ENCODE data around the gene CPM. TPM values are rescaled to one million over a fixed set of nuclear protein-coding genes. Genes with fewer than 3 reads are reported as not detected.

CPM gene
- total RNA-seq, 1 experiment from 2014 or later: 0.89 TPM

- Mint-ChIP-seq H3K9me3 (ENCODE audit: unreplicated experiment) (no peaks in the 10 kb centered on the region), H3K27ac (ENCODE audit: low read depth, unreplicated experiment) (no peak overlapping the region), H3K36me3 (ENCODE audit: insufficient read depth, unreplicated experiment) (peaks cover 86% of the 10 kb centered on the region), H3K27me3 (ENCODE audit: insufficient read depth, unreplicated experiment) (no peaks in the 10 kb centered on the region), H3K4me3 (ENCODE audit: unreplicated experiment) (no peak overlapping the region), H3K4me1 (ENCODE audit: insufficient read depth, unreplicated experiment) (no peaks in the 10 kb centered on the region)
- no TSS peak for BruUV-seq (replicated peaks)
- TF ChIP-seq CTCF (IDR thresholded peaks at IDR 0.05; ENCODE audit: unreplicated experiment): no peak
- intact Hi-C loops (cut with micrococcal nuclease): no loop called here
- ChIA-PET POLR2A (interaction anchor here (0.6 to 1.0 kb wide), 3 partner anchors 29 to 74 kb away, joined by 3 read pairs; no protein-coding TSS in a partner anchor), CTCF (no interaction called here)
- DNase-seq (ENCODE audit: unreplicated experiment): no peak
Measured at GRCh38 chr12:68850390-68850789, 82.6 kb downstream of the CPM start.

- Mint-ChIP-seq H3K4me3 (ENCODE audit: unreplicated experiment) (no peak overlapping the region), H3K9me3 (ENCODE audit: unreplicated experiment) (no peaks in the 10 kb centered on the region), H3K36me3 (ENCODE audit: insufficient read depth, unreplicated experiment) (peaks cover 99% of the 10 kb centered on the region), H3K4me1 (ENCODE audit: insufficient read depth, unreplicated experiment) (no peaks in the 10 kb centered on the region), H3K27me3 (ENCODE audit: insufficient read depth, unreplicated experiment) (no peaks in the 10 kb centered on the region), H3K27ac (ENCODE audit: low read depth, unreplicated experiment) (no peak overlapping the region)
- no peak for DNase-seq (ENCODE audit: unreplicated experiment)
- CTCF ChIA-PET: no interaction called here
- intact Hi-C loops (cut with micrococcal nuclease): no loop called here
- TF ChIP-seq CTCF (IDR thresholded peaks at IDR 0.05; ENCODE audit: unreplicated experiment): no peak
- POLR2A ChIA-PET: interaction anchor here (1.4 kb wide), 1 partner anchor 101 kb away, joined by 3 read pairs; the partner anchor contains the start of gene SLC35E3
- BruUV-seq (replicated peaks): no TSS peak
Measured at GRCh38 chr12:68846811-68847210, 86.2 kb downstream of the CPM start.

GRCh38 chr12:68844788-68845695 is 87.9 kb downstream of the CPM start:
- H3K4me3 Mint-ChIP-seq (ENCODE audit: unreplicated experiment): no peak overlapping the region
- H3K27ac Mint-ChIP-seq (ENCODE audit: low read depth, unreplicated experiment): no peak overlapping the region
- intact Hi-C loops (cut with micrococcal nuclease): no loop called here
- H3K36me3 Mint-ChIP-seq (ENCODE audit: insufficient read depth, unreplicated experiment): peaks cover 100% of the 10 kb centered on the region
- no TSS peak for BruUV-seq (replicated peaks)
- no peaks in the 10 kb centered on the region for H3K4me1 Mint-ChIP-seq (ENCODE audit: insufficient read depth, unreplicated experiment)
- POLR2A ChIA-PET: interaction anchor here (0.6 to 2.1 kb wide), 12 partner anchors 9 to 343 kb away, joined by 3 to 12 read pairs (median 4); partner anchors contain the start of gene SLC35E3
- H3K9me3 Mint-ChIP-seq (ENCODE audit: unreplicated experiment): no peaks in the 10 kb centered on the region
- CTCF ChIA-PET: interaction anchor here (0.6 to 2.8 kb wide), 5 partner anchors 15 to 311 kb away, joined by 3 to 18 read pairs (median 3); partner anchors contain the start of gene CPM
- H3K27me3 Mint-ChIP-seq (ENCODE audit: insufficient read depth, unreplicated experiment): no peaks in the 10 kb centered on the region
- no peak for DNase-seq (ENCODE audit: unreplicated experiment)
- TF ChIP-seq CTCF (IDR thresholded peaks at IDR 0.05; ENCODE audit: unreplicated experiment): no peak

- no peak for DNase-seq (ENCODE audit: unreplicated experiment)
- no peak overlapping the region for H3K27ac Mint-ChIP-seq (ENCODE audit: low read depth, unreplicated experiment)
- H3K27me3 Mint-ChIP-seq (ENCODE audit: insufficient read depth, unreplicated experiment): no peaks in the 10 kb centered on the region
- no peak for TF ChIP-seq CTCF (IDR thresholded peaks at IDR 0.05; ENCODE audit: unreplicated experiment)
- no TSS peak for BruUV-seq (replicated peaks)
- H3K4me1 Mint-ChIP-seq (ENCODE audit: insufficient read depth, unreplicated experiment): no peaks in the 10 kb centered on the region
- POLR2A ChIA-PET: interaction anchor here (0.8 to 2.1 kb wide), 8 partner anchors 8 to 98 kb away, joined by 3 to 12 read pairs (median 5); partner anchors contain the start of gene SLC35E3
- peaks cover 100% of the 10 kb centered on the region for H3K36me3 Mint-ChIP-seq (ENCODE audit: insufficient read depth, unreplicated experiment)
- no peaks in the 10 kb centered on the region for H3K9me3 Mint-ChIP-seq (ENCODE audit: unreplicated experiment)
- CTCF ChIA-PET: interaction anchor here (0.7 to 2.8 kb wide), 2 partner anchors 14 to 16 kb away, joined by 3 to 18 read pairs; no protein-coding TSS in a partner anchor
- no peak overlapping the region for H3K4me3 Mint-ChIP-seq (ENCODE audit: unreplicated experiment)
- intact Hi-C loops (cut with micrococcal nuclease): no loop called here
Measured at GRCh38 chr12:68844318-68844745, 88.6 kb downstream of the CPM start.
